GM21423 (cell line): Measurements from ENCODE around the gene TMEM240.
"Not testable (repeated sequence)": the region's sequence is repeated elsewhere in the genome, so short reads cannot be mapped to it uniquely, and the experiment has no call there.

Experiments
- ATAC-seq: cut with Tn5 transposase; IDR thresholded peaks from one replicate; pipeline ENCODE4 v1.9.1; 2021; ENCODE audit warnings: mild to moderate bottlenecking, moderate library complexity; ENCODE audit not compliant: unreplicated experiment

TMEM240 gene

GRCh38 chr1:1505801-1506200 lies 34.6 kb downstream of the TMEM240 start:
- not testable (repeated sequence) for ATAC-seq

- not testable (repeated sequence) for ATAC-seq
These were observed 35.0 kb downstream of the TMEM240 start for GRCh38 chr1:1505366-1505798.

GRCh38 chr1:1504777-1505365 lies 35.6 kb downstream of the TMEM240 start:
- not testable (repeated sequence) for ATAC-seq

DNA sequence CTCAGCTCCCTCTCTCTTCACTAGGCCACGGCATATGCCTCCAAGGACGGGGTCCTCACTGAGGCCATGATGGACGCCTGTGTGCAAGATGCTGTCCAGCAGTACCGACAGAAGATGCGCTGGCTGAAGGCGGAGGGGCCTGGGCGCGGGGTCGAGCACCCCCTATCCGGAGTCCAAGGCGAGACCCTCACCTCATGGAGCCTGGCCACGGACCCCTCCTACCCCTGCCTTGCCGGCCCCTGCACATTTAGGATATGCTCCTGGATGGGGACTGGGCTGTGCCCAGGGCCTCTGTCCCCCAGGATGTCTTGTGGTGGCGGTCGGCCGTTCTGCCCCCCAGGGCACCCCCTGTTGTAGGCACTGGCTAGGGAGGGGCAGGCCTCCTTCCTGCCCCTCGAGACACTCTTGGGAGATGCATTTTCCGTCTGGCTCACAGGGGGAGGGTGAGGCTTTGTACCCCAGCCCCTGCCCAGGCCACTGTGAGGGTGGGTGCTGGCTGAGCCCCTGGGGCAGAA lies 44.9 kb downstream of the TMEM240 start:
- not testable (repeated sequence) for ATAC-seq

DNA sequence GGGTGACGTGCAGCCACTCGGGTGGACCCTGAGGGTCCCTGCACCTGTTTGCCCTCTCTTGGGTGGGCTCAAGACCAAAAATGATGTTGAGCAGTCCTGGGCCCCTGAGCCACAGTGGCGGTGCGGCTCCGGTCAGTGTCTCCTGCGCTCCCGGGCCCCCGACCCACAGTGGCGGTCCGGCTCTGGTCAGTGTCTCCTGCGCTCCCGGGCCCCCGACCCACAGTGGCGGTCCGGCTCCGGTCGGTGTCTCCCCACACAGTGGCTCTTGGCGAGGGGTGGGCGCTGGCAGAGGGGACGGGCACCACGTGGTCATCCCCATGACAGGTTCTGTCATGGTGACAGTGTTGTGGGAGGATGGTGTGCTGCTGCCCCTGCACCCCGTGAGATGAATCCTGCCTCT lies 46.1 kb downstream of the TMEM240 start:
- ATAC-seq = not testable (repeated sequence)

DNA sequence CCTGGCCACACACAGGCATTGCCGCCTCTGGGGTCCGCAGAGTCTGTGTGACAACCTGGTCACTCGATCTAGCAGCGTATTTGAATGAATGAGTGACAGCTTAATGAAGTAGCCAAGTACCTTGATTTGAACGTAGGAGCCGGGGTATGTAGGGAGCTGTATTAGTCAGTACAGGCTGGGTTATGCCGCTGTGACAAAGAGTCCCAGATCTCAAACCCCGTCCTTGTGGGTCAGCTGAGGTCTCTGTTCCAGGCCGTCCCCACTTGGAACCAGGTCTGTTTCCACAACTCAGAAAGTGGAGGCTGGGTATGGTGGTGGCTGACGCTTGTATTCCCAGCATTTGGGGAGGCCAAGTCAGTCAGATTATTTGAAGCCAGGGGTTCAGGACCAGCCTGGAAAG lies 48.8 kb downstream of the TMEM240 start:
- no peak for ATAC-seq

GRCh38 chr1:1490633-1491230 lies 49.7 kb downstream of the TMEM240 start:
- ATAC-seq = no peak

DNA sequence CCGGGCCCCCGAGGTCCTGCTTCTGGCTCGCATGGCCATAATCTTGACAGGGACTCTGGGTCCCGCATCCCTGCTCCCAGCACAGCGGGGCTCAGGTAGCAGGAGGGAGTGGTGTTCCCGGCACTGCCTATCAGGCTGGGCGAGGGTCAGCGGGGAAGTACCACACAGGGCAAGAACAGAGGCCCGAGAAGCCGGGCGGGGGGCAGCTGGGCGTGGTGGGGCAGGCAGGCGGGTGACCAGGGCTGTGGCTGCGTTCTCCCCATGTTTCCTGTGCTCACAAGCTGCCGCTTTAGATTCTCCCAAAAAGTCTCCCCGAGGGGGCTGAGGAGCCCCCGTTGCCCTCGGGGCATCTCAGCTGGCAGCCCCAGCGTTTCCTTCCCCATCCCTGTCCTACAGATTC lies 50.6 kb downstream of the TMEM240 start:
- ATAC-seq = no peak

DNA sequence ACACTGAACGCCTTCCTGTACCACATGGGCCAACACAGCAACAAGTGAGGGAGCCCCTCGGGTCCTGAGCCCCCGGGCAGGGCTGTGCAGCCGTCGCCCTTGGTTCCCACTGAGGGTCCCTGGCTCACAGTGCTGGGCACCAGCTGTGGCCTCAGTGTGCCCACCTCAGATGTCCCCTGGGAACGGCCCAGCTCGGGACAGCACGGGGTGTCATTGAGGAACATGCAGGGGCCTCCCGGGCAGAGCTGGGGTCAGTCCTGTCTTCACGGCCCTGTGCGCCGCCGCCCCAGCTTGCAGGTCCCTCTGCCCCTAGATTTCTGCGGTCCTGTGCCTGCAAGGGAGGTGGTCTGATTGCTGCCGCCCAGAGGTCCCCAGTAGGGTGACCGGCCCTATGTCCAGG lies 51.2 kb downstream of the TMEM240 start:
- no peak for ATAC-seq

DNA sequence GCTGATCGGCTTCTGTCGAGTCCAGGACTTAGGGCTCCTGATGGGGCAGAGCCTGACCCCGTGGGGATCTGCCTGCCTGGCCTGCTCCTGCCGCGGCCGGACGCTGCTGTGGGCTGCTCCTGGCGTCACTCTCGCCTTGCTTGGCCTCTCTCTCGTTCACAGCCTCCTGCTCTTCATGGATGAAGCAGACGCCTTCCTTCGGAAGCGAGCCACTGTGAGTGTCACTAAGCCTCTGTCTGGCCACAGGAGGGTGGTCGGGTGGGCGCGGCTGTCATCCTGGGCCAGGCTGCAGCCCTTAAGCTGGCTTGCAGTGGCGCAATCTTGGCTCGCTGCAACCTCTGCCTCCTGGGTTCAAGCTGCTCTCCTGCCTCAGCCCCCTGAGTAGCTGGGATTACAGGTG lies 52.7 kb downstream of the TMEM240 start:
- ATAC-seq = no peak

DNA sequence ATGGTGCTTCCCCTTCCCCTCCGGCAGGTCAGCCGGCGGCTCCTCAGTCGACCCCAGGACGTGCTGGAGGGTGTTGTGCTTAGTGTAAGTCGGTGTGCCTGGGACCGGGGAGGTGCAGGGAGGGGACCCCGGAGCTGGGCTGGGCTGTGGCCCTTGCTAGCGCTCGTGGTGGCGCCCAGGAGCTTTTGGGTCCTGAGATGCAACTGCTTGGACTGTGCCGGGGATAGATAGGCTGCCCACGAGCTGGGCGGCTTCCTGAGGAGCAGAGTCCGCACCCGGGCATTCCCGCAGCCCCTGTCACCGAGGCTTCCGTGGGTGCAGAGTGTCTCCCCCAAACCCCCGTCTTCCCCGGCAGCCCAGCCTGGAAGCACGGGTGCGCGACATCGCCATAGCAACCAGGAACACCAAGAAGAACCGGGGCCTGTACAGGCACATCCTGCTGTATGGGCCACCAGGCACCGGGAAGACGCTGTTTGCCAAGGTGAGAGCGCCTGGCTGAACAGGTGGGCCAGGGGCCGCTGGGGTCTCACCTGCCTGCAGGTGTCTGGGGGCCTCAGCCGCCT lies 54.6 kb downstream of the TMEM240 start:
- ATAC-seq = not testable (repeated sequence)

DNA sequence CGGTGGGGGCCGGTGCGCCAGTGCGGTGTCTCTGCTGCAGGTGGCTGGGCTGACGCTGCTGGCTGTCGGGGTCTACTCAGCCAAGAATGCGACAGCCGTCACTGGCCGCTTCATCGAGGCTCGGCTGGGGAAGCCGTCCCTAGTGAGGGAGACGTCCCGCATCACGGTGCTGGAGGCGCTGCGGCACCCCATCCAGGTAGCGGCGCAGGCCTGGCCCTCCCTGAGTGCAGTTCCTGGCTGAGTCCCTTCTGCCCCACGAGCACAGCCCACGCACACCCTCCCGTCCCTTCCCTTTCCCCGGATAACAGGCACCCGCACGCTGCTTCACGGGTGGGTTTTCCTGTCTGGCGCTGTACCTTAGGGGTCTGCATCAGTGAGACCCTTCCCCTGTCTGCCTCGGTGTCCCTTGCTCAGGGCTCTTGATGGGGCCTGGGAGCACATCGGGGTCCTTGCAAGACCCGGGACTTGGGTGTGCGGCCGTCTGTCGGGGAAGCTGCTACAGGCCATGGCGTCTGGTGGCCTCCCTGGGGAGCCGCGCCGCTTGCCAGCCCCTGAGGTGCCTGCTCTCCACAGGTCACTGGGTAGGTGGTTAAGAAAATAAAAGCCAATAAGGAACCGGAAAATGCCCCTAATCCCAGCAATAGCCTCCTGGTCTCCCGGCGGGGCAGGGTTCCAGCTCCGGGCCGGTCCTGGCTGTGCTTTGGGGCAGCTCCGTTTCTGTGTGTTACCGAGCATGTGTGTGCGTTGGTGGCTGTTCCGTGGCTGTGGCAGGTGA lies 55.3 kb downstream of the TMEM240 start:
- not testable (repeated sequence) for ATAC-seq
